HEK293 (cell line): ENCODE measurements around the gene EIF4G3.
"Not testable (repeated sequence)": the region's sequence is repeated elsewhere in the genome, so short reads cannot be mapped to it uniquely, and the experiment has no call there.

Source experiments
- GLIS1 ChIP-seq: fragments of 450-650 bp; formaldehyde crosslinking; IDR thresholded peaks from 2 replicates; pipeline ENCODE4 v1.5.1; 2016; ENCODE audit warnings: missing biosample characterization, missing genetic modification characterization
- TCF7L2 ChIP-seq: IDR thresholded peaks from 2 replicates; pipeline ENCODE4 v1.6.1; 2011; ENCODE audit warnings: low read depth, mild to moderate bottlenecking, inconsistent platforms, low read length, moderate library complexity, borderline replicate concordance
- YY2 ChIP-seq: fragments of 450-650 bp; formaldehyde crosslinking; IDR thresholded peaks from 2 replicates; pipeline ENCODE4 v1.5.1; 2016; ENCODE audit warnings: missing biosample characterization, missing genetic modification characterization
- ZBTB7A ChIP-seq: fragments of 450-650 bp; formaldehyde crosslinking; IDR thresholded peaks from 2 replicates; pipeline ENCODE4 v1.5.1; 2016; ENCODE audit warnings: low read depth, missing biosample characterization, missing genetic modification characterization
- ZNF146 ChIP-seq: fragments of 450-650 bp; formaldehyde crosslinking; IDR thresholded peaks from 2 replicates; pipeline ENCODE4 v1.5.1; 2016; ENCODE audit warnings: missing biosample characterization, missing genetic modification characterization
- ZNF785 ChIP-seq: fragments of 450-650 bp; formaldehyde crosslinking; IDR thresholded peaks from 2 replicates; pipeline ENCODE4 v1.5.1; 2016; ENCODE audit warnings: missing biosample characterization, missing genetic modification characterization
- TF ChIP-seq, protein P1 (sequence below): fragments of 450-650 bp; formaldehyde crosslinking; IDR thresholded peaks from 2 replicates; pipeline ENCODE4 v1.5.1; 2016; ENCODE audit warnings: missing biosample characterization, missing genetic modification characterization
- TF ChIP-seq, protein P2 (sequence below): fragments of 450-650 bp; formaldehyde crosslinking; IDR thresholded peaks from 2 replicates; pipeline ENCODE4 v1.5.1; 2016; ENCODE audit warnings: missing biosample characterization, missing genetic modification characterization

DNA sequence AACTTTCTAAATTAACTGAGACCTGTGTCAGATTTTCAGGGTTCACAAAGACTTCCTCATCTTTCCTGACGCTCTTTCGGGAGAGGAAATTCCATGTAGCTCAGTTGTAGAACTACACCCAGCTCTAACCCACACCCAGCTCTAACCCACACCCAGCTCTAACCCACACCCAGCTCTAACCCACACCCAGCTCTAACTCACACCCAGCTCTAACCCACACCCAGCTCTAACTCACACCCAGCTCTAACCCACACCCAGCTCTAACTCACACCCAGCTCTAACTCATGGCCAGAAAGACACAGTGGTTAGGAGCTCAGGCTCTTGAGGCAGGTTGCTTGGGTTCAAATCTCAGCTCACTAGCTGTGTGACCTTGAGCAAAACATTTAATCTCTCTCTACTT is 14.1 kb upstream of the EIF4G3 start:
- TF ChIP-seq, protein P1, sequence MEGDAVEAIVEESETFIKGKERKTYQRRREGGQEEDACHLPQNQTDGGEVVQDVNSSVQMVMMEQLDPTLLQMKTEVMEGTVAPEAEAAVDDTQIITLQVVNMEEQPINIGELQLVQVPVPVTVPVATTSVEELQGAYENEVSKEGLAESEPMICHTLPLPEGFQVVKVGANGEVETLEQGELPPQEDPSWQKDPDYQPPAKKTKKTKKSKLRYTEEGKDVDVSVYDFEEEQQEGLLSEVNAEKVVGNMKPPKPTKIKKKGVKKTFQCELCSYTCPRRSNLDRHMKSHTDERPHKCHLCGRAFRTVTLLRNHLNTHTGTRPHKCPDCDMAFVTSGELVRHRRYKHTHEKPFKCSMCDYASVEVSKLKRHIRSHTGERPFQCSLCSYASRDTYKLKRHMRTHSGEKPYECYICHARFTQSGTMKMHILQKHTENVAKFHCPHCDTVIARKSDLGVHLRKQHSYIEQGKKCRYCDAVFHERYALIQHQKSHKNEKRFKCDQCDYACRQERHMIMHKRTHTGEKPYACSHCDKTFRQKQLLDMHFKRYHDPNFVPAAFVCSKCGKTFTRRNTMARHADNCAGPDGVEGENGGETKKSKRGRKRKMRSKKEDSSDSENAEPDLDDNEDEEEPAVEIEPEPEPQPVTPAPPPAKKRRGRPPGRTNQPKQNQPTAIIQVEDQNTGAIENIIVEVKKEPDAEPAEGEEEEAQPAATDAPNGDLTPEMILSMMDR (tag by site-specific recombination) = not testable (repeated sequence)
- TF ChIP-seq ZNF785 (tag by site-specific recombination); ZNF146 (tag by site-specific recombination); ZBTB7A (tag by site-specific recombination); YY2 (tag by site-specific recombination); TCF7L2; GLIS1 (tag by site-specific recombination): not testable (repeated sequence)
- TF ChIP-seq, protein P2, sequence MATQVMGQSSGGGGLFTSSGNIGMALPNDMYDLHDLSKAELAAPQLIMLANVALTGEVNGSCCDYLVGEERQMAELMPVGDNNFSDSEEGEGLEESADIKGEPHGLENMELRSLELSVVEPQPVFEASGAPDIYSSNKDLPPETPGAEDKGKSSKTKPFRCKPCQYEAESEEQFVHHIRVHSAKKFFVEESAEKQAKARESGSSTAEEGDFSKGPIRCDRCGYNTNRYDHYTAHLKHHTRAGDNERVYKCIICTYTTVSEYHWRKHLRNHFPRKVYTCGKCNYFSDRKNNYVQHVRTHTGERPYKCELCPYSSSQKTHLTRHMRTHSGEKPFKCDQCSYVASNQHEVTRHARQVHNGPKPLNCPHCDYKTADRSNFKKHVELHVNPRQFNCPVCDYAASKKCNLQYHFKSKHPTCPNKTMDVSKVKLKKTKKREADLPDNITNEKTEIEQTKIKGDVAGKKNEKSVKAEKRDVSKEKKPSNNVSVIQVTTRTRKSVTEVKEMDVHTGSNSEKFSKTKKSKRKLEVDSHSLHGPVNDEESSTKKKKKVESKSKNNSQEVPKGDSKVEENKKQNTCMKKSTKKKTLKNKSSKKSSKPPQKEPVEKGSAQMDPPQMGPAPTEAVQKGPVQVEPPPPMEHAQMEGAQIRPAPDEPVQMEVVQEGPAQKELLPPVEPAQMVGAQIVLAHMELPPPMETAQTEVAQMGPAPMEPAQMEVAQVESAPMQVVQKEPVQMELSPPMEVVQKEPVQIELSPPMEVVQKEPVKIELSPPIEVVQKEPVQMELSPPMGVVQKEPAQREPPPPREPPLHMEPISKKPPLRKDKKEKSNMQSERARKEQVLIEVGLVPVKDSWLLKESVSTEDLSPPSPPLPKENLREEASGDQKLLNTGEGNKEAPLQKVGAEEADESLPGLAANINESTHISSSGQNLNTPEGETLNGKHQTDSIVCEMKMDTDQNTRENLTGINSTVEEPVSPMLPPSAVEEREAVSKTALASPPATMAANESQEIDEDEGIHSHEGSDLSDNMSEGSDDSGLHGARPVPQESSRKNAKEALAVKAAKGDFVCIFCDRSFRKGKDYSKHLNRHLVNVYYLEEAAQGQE = not testable (repeated sequence)
